Right lobe of liver (tissue), 4 donors: ENCODE measurements around the gene ITGA3.

Source experiments
- POLR2A ChIP-seq: fragments of 450-650 bp; IDR thresholded peaks from one replicate; pipeline ENCODE4 v1.6.1; 2017; ENCODE audit warnings: antibody characterized with exemption, mild to moderate bottlenecking
- TF ChIP-seq, protein P1 (sequence below), 4 donors: fragments of 200-600 bp in 3 of 4; fragments of 450-650 bp in 1 of 4; IDR thresholded peaks; one replicate each; pipeline versions ENCODE4 v1.5.1 to v1.8.0; 2016 to 2022; ENCODE audit warnings: antibody characterized with exemption in 4 of 4, mild to moderate bottlenecking in 2 of 4
- donor health status: DM: no; HTN: no; CAD: no.
- donor health status: DM: no; HTN: no; CAD: no.
- donor health status: DM: no; HTN: yes; CAD: no.

- TF ChIP-seq, protein P1, sequence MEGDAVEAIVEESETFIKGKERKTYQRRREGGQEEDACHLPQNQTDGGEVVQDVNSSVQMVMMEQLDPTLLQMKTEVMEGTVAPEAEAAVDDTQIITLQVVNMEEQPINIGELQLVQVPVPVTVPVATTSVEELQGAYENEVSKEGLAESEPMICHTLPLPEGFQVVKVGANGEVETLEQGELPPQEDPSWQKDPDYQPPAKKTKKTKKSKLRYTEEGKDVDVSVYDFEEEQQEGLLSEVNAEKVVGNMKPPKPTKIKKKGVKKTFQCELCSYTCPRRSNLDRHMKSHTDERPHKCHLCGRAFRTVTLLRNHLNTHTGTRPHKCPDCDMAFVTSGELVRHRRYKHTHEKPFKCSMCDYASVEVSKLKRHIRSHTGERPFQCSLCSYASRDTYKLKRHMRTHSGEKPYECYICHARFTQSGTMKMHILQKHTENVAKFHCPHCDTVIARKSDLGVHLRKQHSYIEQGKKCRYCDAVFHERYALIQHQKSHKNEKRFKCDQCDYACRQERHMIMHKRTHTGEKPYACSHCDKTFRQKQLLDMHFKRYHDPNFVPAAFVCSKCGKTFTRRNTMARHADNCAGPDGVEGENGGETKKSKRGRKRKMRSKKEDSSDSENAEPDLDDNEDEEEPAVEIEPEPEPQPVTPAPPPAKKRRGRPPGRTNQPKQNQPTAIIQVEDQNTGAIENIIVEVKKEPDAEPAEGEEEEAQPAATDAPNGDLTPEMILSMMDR (IDR thresholded peaks at IDR 0.05), result no peak
- no peak for TF ChIP-seq POLR2A
These were observed 5.2 kb downstream of the ITGA3 start for GRCh38 chr17:50060951-50061712.
